GM03348 (cell line): ENCODE data around the gene SHLD2.
"Not testable (repeated sequence)": the region's sequence is repeated elsewhere in the genome, so short reads cannot be mapped to it uniquely, and the experiment has no call there.

Experiments
- DNase-seq: peaks from one replicate; pipeline ENCODE4 v3.0.0; 2012; ENCODE audit warnings: low spot score

SHLD2 gene

DNA sequence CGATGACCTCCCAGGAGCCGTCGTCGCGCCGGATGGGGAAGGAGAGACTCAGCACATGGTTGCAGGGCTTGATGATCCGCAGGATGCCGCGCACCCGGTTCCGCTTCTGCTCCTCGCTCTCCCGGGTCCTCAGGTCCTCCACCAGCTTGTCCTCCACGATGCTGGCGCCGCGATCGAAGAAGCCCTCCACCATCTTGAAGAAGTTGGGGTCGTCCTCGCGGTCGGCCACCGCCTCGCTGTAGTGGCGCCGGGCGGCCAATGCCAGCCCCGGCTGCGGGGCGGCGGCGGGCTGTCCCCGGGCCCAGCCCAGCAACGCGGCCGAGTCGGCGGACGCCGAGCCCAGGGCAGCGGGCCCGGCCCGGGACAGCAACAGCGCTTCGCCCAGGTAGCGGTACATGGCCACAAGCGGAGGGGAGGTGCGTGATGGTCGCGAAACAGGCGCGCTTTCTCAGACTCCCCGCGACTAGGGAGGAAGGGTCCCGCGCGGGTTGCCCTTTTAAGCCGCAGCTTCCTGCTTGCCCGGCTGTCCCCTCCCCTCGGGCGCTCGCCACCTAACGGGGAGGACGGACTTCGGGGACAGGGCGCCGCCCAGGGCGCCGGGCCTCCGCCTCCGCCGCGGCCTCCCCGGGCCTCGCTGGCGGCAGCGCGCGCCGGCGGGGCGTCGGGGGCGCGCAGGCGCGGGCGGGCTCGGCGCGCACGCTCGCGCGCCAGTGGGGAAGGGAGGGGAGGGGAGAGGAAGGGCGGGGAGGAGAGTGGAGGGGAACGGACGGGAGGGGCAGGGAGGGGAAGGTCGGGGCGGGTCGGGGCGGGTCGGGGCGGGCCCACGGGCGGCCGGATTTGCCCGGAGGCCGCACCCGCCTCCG, at the start of gene SHLD2, which contains the start of gene GLUD1:
Gene SHLD2 (plus strand): TSS at position 834 of the 863 bp plus-strand sequence. CDS start 56,149 bp downstream, outside the sequence.
Gene GLUD1 (minus strand): TSS at position 471 of the 863 bp plus-strand sequence. CDS start 74 bp downstream, at position 397.
- DNase-seq, result peak; percentile 98

- DNase-seq, result no peak
These were observed 49.5 kb upstream of the SHLD2 start for GRCh38 chr10:87045434-87045938.

GRCh38 chr10:87053111-87053510, 41.9 kb upstream of the SHLD2 start:
- DNase-seq, result no peak

- DNase-seq, result no peak
These were observed 41.3 kb upstream of the SHLD2 start for GRCh38 chr10:87053577-87054181.

DNA sequence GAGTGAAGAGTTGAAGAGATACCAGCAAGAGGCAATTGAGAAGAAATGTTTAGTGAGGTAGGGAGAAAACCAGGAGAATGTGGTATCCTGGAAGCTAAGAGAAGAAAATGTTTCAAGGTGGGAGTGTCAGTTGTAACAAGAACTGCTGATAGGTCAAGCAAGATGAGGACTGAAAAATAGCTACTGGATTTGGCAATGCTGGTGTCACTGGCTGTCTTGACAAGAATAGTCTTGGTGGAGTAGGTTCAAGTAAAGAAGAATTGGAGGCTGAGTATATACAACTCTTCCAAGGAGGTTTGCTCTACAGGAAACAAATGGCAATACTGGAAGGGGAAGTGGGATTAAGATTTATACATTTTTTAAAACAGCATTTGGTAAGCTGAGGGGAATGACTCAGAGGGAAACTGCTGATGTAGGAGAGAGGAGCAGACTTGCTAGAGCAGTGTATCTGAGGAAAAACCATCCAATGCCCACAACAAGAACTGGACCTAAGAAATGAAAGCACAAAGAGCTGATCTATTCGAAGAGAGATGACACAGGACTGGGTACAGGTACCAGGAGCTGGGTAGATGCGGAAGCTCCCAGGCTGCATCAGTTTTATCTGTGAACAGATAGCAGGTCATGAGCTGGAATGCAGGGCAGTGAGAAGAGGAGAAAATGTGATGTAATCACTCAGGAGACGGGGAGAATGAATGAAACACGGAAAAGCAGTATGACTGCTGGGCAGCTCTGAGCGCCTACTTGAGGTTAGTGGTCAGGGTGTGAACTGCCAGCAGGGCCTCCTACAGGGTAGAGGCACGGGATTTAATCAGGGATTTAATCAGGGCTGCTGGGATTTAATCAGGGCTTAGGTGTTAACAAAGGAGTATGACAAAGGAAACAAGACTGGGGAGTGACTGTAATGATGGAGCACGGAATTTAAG, 40.4 kb upstream of the SHLD2 start:
- DNase-seq, result peak; percentile 73

DNA sequence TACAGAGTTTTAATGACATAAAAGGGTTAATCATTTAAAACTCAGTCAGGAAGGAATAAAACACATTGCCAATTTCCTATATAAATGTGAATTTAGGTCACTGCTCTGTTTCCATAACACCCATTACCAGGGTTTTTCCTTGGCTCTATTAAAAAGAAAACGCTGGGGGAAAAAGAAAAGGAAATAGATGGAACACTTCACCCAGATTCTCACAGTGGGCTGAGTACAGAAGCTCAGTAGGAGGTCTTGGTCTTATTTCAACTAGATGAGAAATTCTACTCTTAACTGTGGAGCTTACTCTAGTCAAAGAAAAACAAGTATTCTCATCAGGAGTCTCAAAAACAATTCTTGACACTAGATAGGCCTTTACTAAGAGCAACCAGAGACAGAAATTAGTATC, 36.8 kb upstream of the SHLD2 start:
- no peak for DNase-seq

GRCh38 chr10:87059401-87059800, 35.6 kb upstream of the SHLD2 start:
- DNase-seq, result no peak

DNA sequence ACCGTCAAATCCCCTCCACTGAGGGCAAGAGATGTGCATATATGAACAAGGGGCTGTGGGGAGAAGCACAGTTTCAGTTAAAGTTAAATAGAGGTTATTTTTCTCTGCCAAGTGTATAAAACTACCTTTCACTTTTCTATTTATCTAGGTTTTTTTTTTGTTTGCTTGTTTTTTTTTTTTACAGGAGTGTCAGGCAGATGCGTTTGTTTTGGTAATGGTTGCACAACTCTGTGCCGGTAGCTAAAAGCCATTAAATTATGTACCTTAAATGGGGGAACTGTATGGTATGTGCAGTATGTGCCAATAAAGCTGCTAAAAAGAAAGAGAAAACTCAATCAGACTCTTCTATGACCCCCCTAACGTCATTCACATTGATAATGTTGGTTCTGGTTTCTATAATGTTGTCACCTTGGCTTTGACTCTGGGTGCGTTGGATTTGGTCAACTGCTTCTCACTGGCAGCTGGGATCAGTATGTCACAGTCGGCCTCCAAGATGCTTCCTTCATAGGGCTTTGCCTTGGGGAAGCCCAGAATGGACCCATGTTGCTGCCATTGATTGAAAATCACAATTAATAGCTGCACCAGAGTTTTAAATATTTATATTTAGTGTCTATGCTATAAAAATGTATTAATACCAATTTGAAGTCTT, 34.6 kb upstream of the SHLD2 start:
- DNase-seq, result no peak

- DNase-seq, result no peak
These were observed 30.4 kb upstream of the SHLD2 start for GRCh38 chr10:87064651-87065050.

DNA sequence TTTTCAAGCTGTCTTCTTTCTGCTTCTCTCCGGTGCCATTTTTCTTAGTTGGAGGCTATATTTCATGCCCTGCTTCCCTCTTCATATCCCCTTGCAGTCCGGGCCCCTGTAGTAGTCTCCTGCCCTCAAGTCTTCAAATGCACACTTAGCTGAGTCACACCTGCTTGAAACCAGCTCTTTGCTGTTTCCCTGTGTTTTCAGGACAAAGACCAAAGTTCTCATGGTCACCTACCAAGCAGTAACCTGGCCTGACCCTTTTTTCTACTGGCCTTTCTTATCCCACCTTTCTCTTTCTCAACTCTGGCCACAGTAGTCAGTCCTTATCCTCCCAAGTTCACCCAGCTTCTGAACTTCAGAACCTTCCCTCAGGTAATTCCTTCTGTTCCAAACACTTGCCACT, 28.8 kb upstream of the SHLD2 start:
- DNase-seq, result no peak

DNA sequence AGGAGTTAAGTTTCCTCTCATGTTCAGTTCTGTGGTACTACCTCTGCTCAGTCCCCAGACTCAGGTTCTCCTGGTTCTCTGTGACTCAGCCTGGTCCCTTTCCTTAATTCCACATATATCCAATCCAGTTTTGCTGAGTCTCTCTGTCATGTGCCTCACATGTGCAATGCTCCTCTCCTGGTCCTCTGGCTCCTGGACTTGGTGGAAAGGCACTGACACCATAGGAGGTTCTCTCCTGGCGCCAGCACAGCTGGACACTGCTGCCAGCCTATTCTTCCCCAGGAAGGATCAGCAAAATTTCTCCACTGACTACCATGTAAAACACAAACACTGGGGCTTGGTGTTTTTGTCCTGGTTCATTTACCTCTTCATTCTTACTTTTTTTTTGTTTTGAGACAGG, 28.1 kb upstream of the SHLD2 start:
- DNase-seq, result no peak

DNA sequence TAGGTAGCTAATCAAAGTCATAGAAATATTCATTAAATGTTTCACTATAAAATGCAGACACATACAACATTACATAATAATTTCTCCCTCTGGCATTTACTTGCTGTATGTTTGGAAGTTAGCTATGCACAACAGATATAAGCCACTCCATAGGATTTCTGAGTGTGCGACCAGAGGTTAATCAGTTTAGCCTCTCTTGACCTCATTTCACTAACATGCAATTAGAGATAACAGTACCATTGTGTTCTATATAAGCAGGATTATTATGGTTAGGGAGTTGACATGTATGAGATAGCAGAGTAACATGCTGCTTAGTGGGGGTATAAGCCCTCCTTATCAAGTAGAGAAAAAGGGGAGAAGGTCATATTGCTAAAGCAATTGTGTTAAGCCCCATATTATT, 26.7 kb upstream of the SHLD2 start:
- DNase-seq, result no peak

- no peak for DNase-seq
These were observed 22.6 kb upstream of the SHLD2 start for GRCh38 chr10:87072449-87072848.

DNA sequence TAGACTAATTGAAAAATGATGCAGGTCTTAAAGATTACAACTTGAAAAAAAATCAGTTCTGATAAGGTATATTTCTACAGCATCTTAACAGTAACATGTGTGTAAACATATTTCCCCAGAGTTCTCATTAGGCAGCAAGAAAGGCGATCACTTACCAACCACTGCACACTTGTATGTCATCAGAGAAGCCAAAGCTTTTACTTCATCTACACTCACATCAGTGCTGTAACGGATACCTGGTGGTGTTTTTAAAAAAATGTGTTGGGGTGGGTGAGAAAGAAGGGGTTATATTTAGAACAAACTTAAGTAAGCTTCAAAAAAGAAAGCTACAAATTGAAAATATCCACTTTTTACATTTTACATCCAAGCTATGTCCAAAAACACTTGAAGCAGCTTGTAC, 18.6 kb upstream of the SHLD2 start:
- not testable (repeated sequence) for DNase-seq

- no peak for DNase-seq
These were observed 15.7 kb upstream of the SHLD2 start for GRCh38 chr10:87079106-87079836.

DNA sequence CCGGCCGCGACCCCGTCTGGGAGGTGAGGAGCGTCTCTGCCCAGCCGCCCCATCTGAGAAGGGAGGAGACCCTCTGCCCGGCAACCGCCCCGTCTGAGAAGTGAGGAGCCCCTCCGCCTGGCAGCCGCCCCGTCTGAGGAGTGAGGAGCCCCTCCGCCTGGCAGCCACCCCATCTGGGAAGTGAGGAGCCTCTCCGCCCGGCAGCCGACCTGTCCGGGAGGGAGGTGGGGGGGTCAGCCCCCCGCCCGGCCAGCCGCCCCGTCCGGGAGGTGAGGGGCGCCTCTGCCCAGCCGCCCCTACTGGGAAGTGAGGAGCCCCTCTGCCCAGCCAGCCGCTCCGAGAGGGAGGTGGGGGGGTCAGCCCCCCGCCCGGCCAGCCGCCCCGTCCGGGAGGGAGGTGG, 14.4 kb upstream of the SHLD2 start:
- DNase-seq, result not testable (repeated sequence)

GRCh38 chr10:87081574-87081973, 13.4 kb upstream of the SHLD2 start:
- DNase-seq, result not testable (repeated sequence)

GRCh38 chr10:87082219-87082618, 12.8 kb upstream of the SHLD2 start:
- DNase-seq, result peak; percentile 17

- not testable (repeated sequence) for DNase-seq
These were observed 11.3 kb upstream of the SHLD2 start for GRCh38 chr10:87083576-87084290.

DNA sequence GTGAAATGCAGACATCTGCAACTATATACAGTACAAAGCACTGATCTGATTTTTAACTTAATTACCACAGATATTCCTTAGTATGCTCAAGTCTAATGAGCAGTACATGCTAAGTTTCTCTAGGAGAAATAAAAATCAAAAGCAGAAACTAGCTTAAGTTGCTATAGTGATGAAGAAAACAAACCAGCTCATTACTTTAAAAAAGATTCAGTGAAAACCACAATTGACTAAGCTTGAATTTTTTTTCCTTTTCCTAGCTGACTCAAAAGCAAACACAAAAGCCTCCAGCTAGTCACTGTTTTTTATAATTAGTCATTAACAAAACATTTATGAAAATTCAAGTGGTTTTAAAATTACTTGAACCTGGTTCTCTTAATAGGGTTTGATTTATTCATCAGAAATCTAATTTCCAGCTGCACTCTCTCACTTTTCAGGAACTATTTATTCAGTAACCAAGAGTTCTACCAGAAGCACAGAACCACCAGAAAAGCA, 10.7 kb upstream of the SHLD2 start:
- DNase-seq, result peak; percentile 19
